ENCODE data around the gene AGL. TPM values are rescaled to one million over a fixed set of nuclear protein-coding genes. Genes with fewer than 3 reads are reported as not detected.

The AGL gene
- total and polyA plus RNA-seq, 2 of the 13 experiments (the other 11 are each of a cell fraction or from before 2014, with no cell fraction given) = 4.3 to 13.1 TPM

GRCh38 chr1:99849744-99850458, at the start of gene AGL (continued):
- TF ChIP-seq ZXDC (CRISPR knock-in tag; IDR thresholded peaks at IDR 0.05) (no peak), ZBTB4 (CRISPR knock-in tag; IDR thresholded peaks at IDR 0.05; ENCODE audit: borderline replicate concordance) (peak; percentile 84; the same call in 1 of the 2 replicates), SMAD9 (CRISPR knock-in tag; IDR thresholded peaks at IDR 0.05) (no peak), SATB2 (CRISPR knock-in tag; IDR thresholded peaks at IDR 0.05) (peak; percentile 94; the same call in 1 of the 2 replicates), POGK (CRISPR knock-in tag; conservative IDR thresholded peaks at IDR 0.05) (peak; percentile 92), PHF5A (CRISPR knock-in tag; IDR thresholded peaks at IDR 0.05; ENCODE audit: low read depth, unreplicated experiment) (peak; percentile 51), ZNF407 (CRISPR knock-in tag; IDR thresholded peaks at IDR 0.05; ENCODE audit: not compliant biosample characterization) (peak; percentile 78), CREB3 (CRISPR knock-in tag; IDR thresholded peaks at IDR 0.05) (peak; percentile 91)

All from HepG2 (cell line).